GM23338 (cell line): ENCODE results near the gene RGL1. TPM values are rescaled to one million over a fixed set of nuclear protein-coding genes. Genes with fewer than 3 reads are reported as not detected.

Experiments
- ATAC-seq: fragments of 200-7000 bp; cut with Tn5 transposase; 3 replicates; pipeline ENCODE4 v1.9.1; 2020
- DNase-seq: peaks from one replicate; pipeline ENCODE4 v3.0.0-alpha.2; 2015; ENCODE audit warnings: low spot score
- H2AFZ ChIP-seq: fragments of 200-600 bp; sonication (generic); 2 replicates; pipeline ENCODE4 v1.8.0; 2016; ENCODE audit warnings: antibody characterized with exemption, mild to moderate bottlenecking, moderate library complexity
- H3F3A ChIP-seq: fragments of 200-600 bp; sonication (generic); replicated peaks from 2 replicates; pipeline ENCODE4 v1.8.0; 2017; ENCODE audit warnings: antibody characterized with exemption, mixed run types, low read depth
- H3K27ac ChIP-seq: fragments of 200-600 bp; sonication (generic); 2 replicates; pipeline ENCODE4 v1.6.1; 2016; ENCODE audit warnings: low read depth
- H3K27me3 ChIP-seq: fragments of 200-600 bp; sonication (generic); 2 replicates; pipeline ENCODE4 v1.8.0; 2016; ENCODE audit warnings: mild to moderate bottlenecking, mixed run types, moderate library complexity; ENCODE audit not compliant: insufficient read depth
- H3K36me3 ChIP-seq: fragments of 200-600 bp; sonication (generic); 2 replicates; pipeline ENCODE4 v1.8.0; 2016; ENCODE audit warnings: mild to moderate bottlenecking; ENCODE audit not compliant: insufficient read depth
- H3K4me1 ChIP-seq: fragments of 200-600 bp; sonication (generic); 2 replicates; pipeline ENCODE4 v1.8.0; 2016; ENCODE audit warnings: mild to moderate bottlenecking, moderate library complexity; ENCODE audit not compliant: insufficient read depth
- H3K4me2 ChIP-seq: fragments of 200-600 bp; sonication (generic); 2 replicates; pipeline ENCODE4 v1.7.1; 2017; ENCODE audit warnings: mixed run types
- H3K4me3 ChIP-seq: fragments of 200-600 bp; sonication (generic); 2 replicates; pipeline ENCODE4 v1.6.1; 2016; ENCODE audit warnings: mixed run types
- H3K79me2 ChIP-seq: fragments of 200-600 bp; sonication (generic); replicated peaks from 2 replicates; pipeline ENCODE4 v1.8.0; 2017; ENCODE audit warnings: mild to moderate bottlenecking; ENCODE audit not compliant: insufficient read depth
- H3K9me2 ChIP-seq: fragments of 200-600 bp; sonication (generic); 2 replicates; pipeline ENCODE4 v1.8.0; 2017; ENCODE audit not compliant: insufficient read depth
- H4K20me1 ChIP-seq: fragments of 200-600 bp; sonication (generic); replicated peaks from 2 replicates; pipeline ENCODE4 v1.8.0; 2017; ENCODE audit warnings: mild to moderate bottlenecking; ENCODE audit not compliant: insufficient read depth
- H3K27ac Mint-ChIP-seq: 2 replicates; pipeline ENCODE4 v1.8.0; 2020; ENCODE audit warnings: inconsistent platforms, mild to moderate bottlenecking, moderate library complexity, mixed read lengths
- H3K27me3 Mint-ChIP-seq: 3 replicates; pipeline ENCODE4 v1.8.0; 2022; ENCODE audit warnings: low read depth, mild to moderate bottlenecking, moderate library complexity, mixed read lengths, inconsistent platforms; ENCODE audit not compliant: insufficient read depth, poor library complexity
- H3K36me3 Mint-ChIP-seq: 3 replicates; pipeline ENCODE4 v1.8.0; 2021; ENCODE audit warnings: low read depth, mild to moderate bottlenecking, inconsistent platforms, moderate library complexity, mixed read lengths
- H3K4me1 Mint-ChIP-seq: 3 replicates; pipeline ENCODE4 v1.8.0; 2020; ENCODE audit warnings: mild to moderate bottlenecking, inconsistent platforms, mixed read lengths
- H3K4me3 Mint-ChIP-seq: 3 replicates; pipeline ENCODE4 v1.8.0; 2021; ENCODE audit warnings: moderate library complexity, mild to moderate bottlenecking, inconsistent platforms, mixed read lengths
- H3K9me3 Mint-ChIP-seq: 3 replicates; pipeline ENCODE4 v1.8.0; 2020; ENCODE audit warnings: moderate library complexity, mild to moderate bottlenecking, inconsistent platforms, mixed read lengths
- CREB1 ChIP-seq: fragments of 250-450 bp; sonication (Bioruptor Pico); IDR thresholded peaks from 2 replicates; pipeline ENCODE4 v1.5.0; 2020; ENCODE audit warnings: low read depth, mild to moderate bottlenecking, moderate library complexity
- CTCF ChIP-seq, 2 experiments: fragments of 200-600 bp in 1 of 2; sonication (generic) in 1 of 2; conservative IDR thresholded peaks; 2 replicates each; pipeline versions ENCODE4 v1.5.1 to v1.6.1; 2016 to 2017; ENCODE audit warnings: antibody characterized with exemption in 2 of 2, low read depth in 2 of 2, mild to moderate bottlenecking in 2 of 2, moderate library complexity in 1 of 2
- ETS1 ChIP-seq: IDR thresholded peaks from 2 replicates; pipeline ENCODE4 v1.6.1; 2016; ENCODE audit warnings: antibody characterized with exemption
- EZH2 ChIP-seq: fragments of 200-600 bp; sonication (generic); IDR thresholded peaks from one replicate; pipeline ENCODE4 v1.8.0; 2017; ENCODE audit warnings: antibody characterized with exemption, mild to moderate bottlenecking, low read depth; ENCODE audit not compliant: unreplicated experiment
- EZH2phosphoT487 ChIP-seq: fragments of 200-600 bp; sonication (generic); IDR thresholded peaks from one replicate; pipeline ENCODE4 v1.8.1; 2018; ENCODE audit warnings: antibody characterized with exemption; ENCODE audit not compliant: unreplicated experiment
- NANOG ChIP-seq: IDR thresholded peaks from 2 replicates; pipeline ENCODE4 v1.6.1; 2016; ENCODE audit warnings: antibody characterized with exemption, borderline replicate concordance
- STAT1 ChIP-seq: IDR thresholded peaks from one replicate; pipeline ENCODE4 v1.6.1; 2016; ENCODE audit warnings: antibody characterized with exemption; ENCODE audit not compliant: unreplicated experiment
- polyA plus RNA-seq: library from polyadenylated mRNA; unstranded; fragments of >200 nt; fragmentation: Nextera tagmentation; extraction: Ambion mirVana; gene quantifications from 2 replicates; pipeline ENCODE4 v1.2.1, GENCODE V29; 2016
- total RNA-seq: library from RNA; depleted of rRNA; stranded (reverse); fragments of >200 nt; shearing (Covaris generic); gene quantifications from 2 replicates; pipeline ENCODE4 v1.2.3, GENCODE V29; 2014

RGL1 gene
- total and polyA plus RNA-seq, 2 experiments from 2014 or later, result 0.91 to 2.6 TPM

GRCh38 chr1:183957216-183957830, 152.4 kb downstream of the RGL1 start:
- DNase-seq (no peak), ATAC-seq (no peak)
- no peaks in the 10 kb centered on the region for H3K36me3 Mint-ChIP-seq
- Histone ChIP-seq H2AFZ (no peak overlapping the region), H3F3A (no peaks in the 10 kb centered on the region), H3K36me3 (no peaks in the 10 kb centered on the region), H3K4me2 (no peak overlapping the region), H4K20me1 (no peaks in the 10 kb centered on the region), H3K4me3 (no peak overlapping the region), H3K9me2 (0 out of 2 replicates have a peak, but pooled peaks cover 7% of the 10 kb centered on the region), H3K4me1 (no peaks in the 10 kb centered on the region), H3K27me3 (no peaks in the 10 kb centered on the region), H3K27ac (no peak overlapping the region), H3K79me2 (no peaks in the 10 kb centered on the region)
- TF ChIP-seq NANOG, result no peak
- no peak for TF ChIP-seq EZH2phosphoT487
- TF ChIP-seq CTCF (conservative IDR thresholded peaks at IDR 0.05; ENCODE audit: low read depth in 2 of 2), result no peak
- no peak for TF ChIP-seq CREB1 (CRISPR knock-in tag)
- no peaks in the 10 kb centered on the region for H3K27me3 Mint-ChIP-seq
- H3K4me1 Mint-ChIP-seq, result no peaks in the 10 kb centered on the region
- H3K27ac Mint-ChIP-seq, result no peak overlapping the region
- no peak overlapping the region for H3K4me3 Mint-ChIP-seq
- no peaks in the 10 kb centered on the region for H3K9me3 Mint-ChIP-seq

- Mint-ChIP-seq H3K27me3 (no peaks in the 10 kb centered on the region), H3K36me3 (no peaks in the 10 kb centered on the region), H3K27ac (no peak overlapping the region), H3K9me3 (no peaks in the 10 kb centered on the region), H3K4me3 (no peak overlapping the region), H3K4me1 (no peaks in the 10 kb centered on the region)
- Histone ChIP-seq H3K4me3 (no peak overlapping the region), H3K27ac (no peak overlapping the region), H4K20me1 (no peaks in the 10 kb centered on the region), H3K4me1 (no peaks in the 10 kb centered on the region), H3K79me2 (no peaks in the 10 kb centered on the region), H3K4me2 (no peak overlapping the region), H3K27me3 (no peaks in the 10 kb centered on the region), H2AFZ (no peak overlapping the region), H3K9me2 (0 out of 2 replicates have a peak, but pooled peaks cover 11% of the 10 kb centered on the region), H3F3A (no peaks in the 10 kb centered on the region), H3K36me3 (no peaks in the 10 kb centered on the region)
- no peak for TF ChIP-seq CREB1 (CRISPR knock-in tag)
- no peak for TF ChIP-seq STAT1
- TF ChIP-seq EZH2, result no peak
- ATAC-seq, result no peak
- DNase-seq, result no peak
Measured at GRCh38 chr1:183958958-183959357, 154.0 kb downstream of the RGL1 start.

- Histone ChIP-seq H3K79me2 (no peaks in the 10 kb centered on the region), H3K36me3 (no peaks in the 10 kb centered on the region), H4K20me1 (no peaks in the 10 kb centered on the region), H3K4me1 (no peaks in the 10 kb centered on the region), H3K27me3 (no peaks in the 10 kb centered on the region), H3F3A (no peaks in the 10 kb centered on the region; the same call in 1 of the 2 replicates), H3K4me2 (no peak overlapping the region), H2AFZ (no peak overlapping the region), H3K27ac (no peak overlapping the region), H3K9me2 (0 out of 2 replicates have a peak, but pooled peaks cover 11% of the 10 kb centered on the region), H3K4me3 (no peak overlapping the region)
- Mint-ChIP-seq H3K9me3 (no peaks in the 10 kb centered on the region), H3K4me3 (no peak overlapping the region), H3K27ac (no peak overlapping the region), H3K36me3 (no peaks in the 10 kb centered on the region), H3K4me1 (0 out of 3 replicates have a peak, but pooled peaks cover 2% of the 10 kb centered on the region), H3K27me3 (no peaks in the 10 kb centered on the region)
- TF ChIP-seq ETS1, result no peak
- DNase-seq (no peak), ATAC-seq (no peak)
Measured at GRCh38 chr1:183961132-183961531, 156.2 kb downstream of the RGL1 start.
